Right atrium auricular region (tissue), 2 donors: Measurements from ENCODE around the gene RPTOR. TPM values are rescaled to one million over a fixed set of nuclear protein-coding genes. Genes with fewer than 3 reads are reported as not detected.

Experiments used
- DNase-seq: peaks from one replicate; pipeline ENCODE4 v3.0.0-alpha.2; 2019; ENCODE audit warnings: low spot score
- H3K27ac ChIP-seq, 2 donors: fragments of 200-600 bp; sonication (generic); 1 replicate in 1 of 2; 2 replicates in 1 of 2; pipeline ENCODE4 v1.5.1; 2016 to 2019
- H3K27me3 ChIP-seq, 2 donors: fragments of 200-600 bp; sonication (generic); one replicate each; pipeline versions ENCODE4 v1.5.1 to v1.6.0; 2017 to 2019
- H3K36me3 ChIP-seq: fragments of 200-600 bp; sonication (generic); one replicate; pipeline ENCODE4 v1.5.1; 2016
- H3K4me1 ChIP-seq, 2 donors: fragments of 200-600 bp; sonication (generic); one replicate each; pipeline versions ENCODE4 v1.5.1 to v1.6.0; 2017 to 2019
- H3K4me3 ChIP-seq, 2 donors: fragments of 200-600 bp; sonication (generic); 1 replicate in 1 of 2; 2 replicates in 1 of 2; pipeline ENCODE4 v1.5.1; 2017 to 2019; ENCODE audit warnings: mild to moderate bottlenecking in 1 of 2, moderate library complexity in 1 of 2
- H3K9me3 ChIP-seq, 2 donors: fragments of 200-600 bp; sonication (generic); one replicate each; pipeline ENCODE4 v1.5.1; 2019
- CTCF ChIP-seq, 2 donors: fragments of 200-600 bp; sonication (generic); IDR thresholded peaks; one replicate each; pipeline ENCODE4 v1.5.1; 2019; ENCODE audit warnings: antibody characterized with exemption in 2 of 2
- total RNA-seq, 2 donors: library from RNA; depleted of rRNA; stranded (reverse); fragments of >200 nt; gene quantifications; one replicate each; pipeline ENCODE4 v1.1.0, GENCODE V29; 2016

RPTOR gene
- total RNA-seq, 2 donors from 2014 or later, result 19.9 to 22.6 TPM

DNA sequence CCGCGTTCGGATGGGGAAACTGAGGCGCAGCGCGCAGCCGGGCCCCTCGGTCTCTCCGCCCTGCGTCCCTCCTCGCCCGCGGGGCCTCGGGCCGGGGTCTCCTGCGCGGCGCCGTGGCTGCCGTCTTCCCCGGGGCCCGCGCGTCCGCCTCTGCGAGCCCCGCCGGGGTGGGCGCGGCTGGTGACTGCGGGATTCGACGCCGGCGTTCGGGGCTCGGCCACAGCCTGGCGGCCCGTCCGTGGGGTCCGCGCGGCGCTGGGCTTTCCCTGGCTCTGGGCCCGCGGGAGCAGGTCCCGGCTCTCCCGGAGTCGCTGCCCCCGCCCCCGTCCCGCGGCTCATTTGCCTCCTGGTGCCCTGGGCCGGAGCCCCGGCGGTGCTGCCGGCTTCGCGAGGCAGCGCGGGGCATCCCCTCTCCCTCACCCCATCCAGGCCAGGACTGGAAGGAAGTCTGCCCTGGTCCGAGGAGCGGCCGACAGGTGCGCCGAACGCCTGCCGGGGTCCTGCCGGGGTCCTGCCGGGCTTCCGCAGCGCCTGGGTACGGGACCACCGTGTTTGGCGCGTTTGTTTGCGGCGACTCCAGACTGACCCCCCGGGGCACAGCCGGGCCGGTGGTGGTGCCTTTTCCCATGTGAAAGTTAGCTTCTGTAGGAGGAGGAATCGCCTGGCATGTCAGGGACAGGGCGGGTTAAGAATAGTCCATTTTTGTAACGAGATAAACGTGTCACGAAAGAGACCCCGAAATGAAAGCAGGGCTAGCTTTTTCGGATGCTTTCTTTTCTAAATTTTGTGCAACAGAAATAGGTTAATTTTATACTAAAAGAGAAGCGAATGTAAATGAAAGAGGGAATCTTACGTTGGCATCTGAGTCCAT, 447.7 kb downstream of the RPTOR start:
- Histone ChIP-seq H3K4me3 (peak overlapping the region; percentile 88 to 99), H3K27ac (peak overlapping the region; percentile 63 to 73), H3K9me3 (no peaks in the 10 kb centered on the region), H3K4me1 (peaks cover 0 to 31% of the 10 kb centered on the region in 2 donors), H3K27me3 (no peaks in the 10 kb centered on the region), H3K36me3 (peaks cover 25% of the 10 kb centered on the region)
- no peak for TF ChIP-seq CTCF (IDR thresholded peaks at IDR 0.05)
- DNase-seq, result no peak

DNA sequence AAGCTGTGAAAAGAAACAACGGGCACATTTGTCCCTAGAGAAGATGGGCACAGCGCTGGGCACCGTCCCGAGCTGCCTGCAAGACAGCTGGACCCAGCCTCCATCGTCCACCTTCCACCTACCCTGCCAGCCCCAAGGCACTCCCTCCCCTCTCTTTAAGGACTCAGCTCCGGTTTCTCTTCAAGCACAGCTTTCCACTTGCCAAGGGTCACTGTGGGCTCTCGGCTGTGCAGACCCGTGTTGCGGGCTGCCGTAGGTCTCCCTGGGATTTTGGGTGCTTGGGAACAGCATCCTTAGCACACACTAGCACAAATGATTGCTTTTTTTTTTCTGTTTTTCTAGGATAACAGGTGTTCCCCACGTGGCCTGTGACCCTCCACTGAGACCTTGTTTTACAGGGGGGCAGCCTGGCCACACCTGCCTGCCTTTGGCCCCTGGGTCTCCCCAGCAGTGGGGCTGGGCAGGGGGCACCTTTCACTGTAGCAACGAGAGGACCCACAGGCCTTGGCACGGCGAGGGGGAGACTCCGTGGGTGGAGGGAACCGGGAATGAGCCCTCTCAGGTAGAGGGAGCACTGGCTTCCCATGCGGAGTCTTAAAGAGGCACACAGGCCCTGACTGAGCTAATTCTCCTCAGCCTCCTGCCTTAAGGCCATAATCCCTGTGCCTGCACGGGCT, 448.4 kb downstream of the RPTOR start:
- DNase-seq, result no peak
- Histone ChIP-seq H3K4me3 (peak overlapping the region; percentile 88 to 99), H3K9me3 (no peaks in the 10 kb centered on the region), H3K36me3 (peaks cover 32% of the 10 kb centered on the region), H3K27ac (no peak overlapping the region), H3K27me3 (no peaks in the 10 kb centered on the region), H3K4me1 (peaks cover 0 to 31% of the 10 kb centered on the region in 2 donors)
- no peak for TF ChIP-seq CTCF (IDR thresholded peaks at IDR 0.05)

DNA sequence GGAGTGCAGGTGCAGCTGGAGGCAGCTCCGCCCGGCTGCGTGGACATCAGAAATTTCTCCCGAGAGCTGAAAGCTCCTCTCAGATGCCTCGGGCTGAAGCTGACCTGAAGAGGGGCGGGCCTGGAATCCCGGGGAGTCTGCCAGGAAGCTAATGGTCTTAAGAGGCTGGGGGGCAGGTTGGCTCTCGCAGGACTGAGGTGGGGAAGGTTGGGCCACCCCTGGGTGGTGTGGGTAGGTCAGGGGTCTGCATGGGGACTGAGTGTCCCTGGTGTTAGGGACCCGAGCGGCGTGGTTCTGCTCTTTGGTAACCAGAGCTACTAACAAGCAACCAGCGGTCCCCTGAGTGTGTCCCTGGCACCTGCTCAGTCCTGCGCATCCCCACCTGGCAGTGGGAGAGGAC, 450.5 kb downstream of the RPTOR start:
- no peak overlapping the region for H3K27ac ChIP-seq
- no peak overlapping the region for H3K4me3 ChIP-seq
- no peaks in the 10 kb centered on the region for H3K27me3 ChIP-seq
- peaks cover 0 to 21% of the 10 kb centered on the region in 2 donors for H3K4me1 ChIP-seq
- no peak for DNase-seq
- TF ChIP-seq CTCF (IDR thresholded peaks at IDR 0.05), result no peak
- peaks cover 48% of the 10 kb centered on the region for H3K36me3 ChIP-seq
- H3K9me3 ChIP-seq, result no peaks in the 10 kb centered on the region

DNA sequence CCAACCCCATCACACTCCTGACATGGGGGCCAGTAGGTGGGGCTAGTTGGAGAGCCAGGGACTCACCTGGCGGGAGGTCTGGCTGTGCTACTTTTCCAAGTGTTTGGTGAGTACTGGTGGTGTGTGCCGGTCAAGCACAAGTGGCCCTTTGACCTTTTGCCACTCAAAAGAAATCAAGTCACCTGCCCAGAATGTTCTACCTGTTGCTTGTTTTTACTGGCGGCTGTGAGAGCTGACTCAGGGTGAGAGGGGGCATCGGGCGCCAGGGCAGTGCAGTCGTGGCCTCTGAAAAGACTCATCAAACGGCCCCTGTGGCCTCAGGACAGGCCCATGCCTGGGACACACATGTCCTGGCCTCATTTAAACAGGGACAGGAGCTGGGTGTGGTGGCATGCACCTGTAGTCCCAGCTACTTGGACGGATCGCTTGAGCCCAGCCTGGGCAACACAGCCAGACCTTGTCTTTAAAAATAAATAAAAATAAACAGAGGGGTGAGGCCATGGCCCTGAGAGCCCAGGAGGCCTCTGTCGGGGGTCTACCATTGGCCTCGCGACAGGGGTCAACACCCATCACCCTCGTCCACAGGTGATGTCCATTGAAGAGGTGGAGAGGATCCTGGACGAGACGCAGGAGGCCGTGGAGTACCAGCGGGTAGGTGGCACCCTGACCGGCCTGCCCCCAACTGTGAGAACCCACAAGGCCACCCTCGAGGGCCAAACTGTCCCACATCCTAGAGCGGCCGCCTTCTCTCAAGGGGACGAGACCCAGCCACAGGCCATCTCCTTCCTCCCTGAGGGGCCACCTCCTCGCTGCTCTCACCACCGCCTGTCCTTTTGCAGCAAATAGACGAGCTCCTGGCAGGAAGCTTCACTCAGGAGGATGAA, 452.0 kb downstream of the RPTOR start:
- peaks cover 48% of the 10 kb centered on the region for H3K36me3 ChIP-seq
- H3K27ac ChIP-seq, result no peak overlapping the region
- H3K4me1 ChIP-seq, result peaks cover 0 to 36% of the 10 kb centered on the region in 2 donors
- no peak for TF ChIP-seq CTCF (IDR thresholded peaks at IDR 0.05)
- no peak overlapping the region for H3K4me3 ChIP-seq
- no peaks in the 10 kb centered on the region for H3K27me3 ChIP-seq
- no peaks in the 10 kb centered on the region for H3K9me3 ChIP-seq
- DNase-seq, result no peak

- no peaks in the 10 kb centered on the region for H3K27me3 ChIP-seq
- no peak for DNase-seq
- H3K36me3 ChIP-seq, result peaks cover 48% of the 10 kb centered on the region
- no peak for TF ChIP-seq CTCF (IDR thresholded peaks at IDR 0.05)
- peaks cover 0 to 40% of the 10 kb centered on the region in 2 donors for H3K4me1 ChIP-seq
- H3K9me3 ChIP-seq, result no peaks in the 10 kb centered on the region
- no peak overlapping the region for H3K4me3 ChIP-seq
- no peak overlapping the region for H3K27ac ChIP-seq
These were observed 452.9 kb downstream of the RPTOR start for GRCh38 chr17:80997424-80998117.
